DOHH2 (cell line): ENCODE results near the gene ARHGAP1.

Source experiments
- CTCF ChIP-seq: fragments of 200-600 bp; sonication (generic); IDR thresholded peaks from one replicate; pipeline ENCODE4 v1.5.1; 2014; ENCODE audit warnings: antibody characterized with exemption, mild to moderate bottlenecking, low read depth, low read length; ENCODE audit not compliant: poor library complexity, severe bottlenecking
- EZH2phosphoT487 ChIP-seq: fragments of 200-600 bp; sonication (generic); IDR thresholded peaks from 2 replicates; pipeline ENCODE4 v1.6.1; 2017; ENCODE audit warnings: borderline replicate concordance, mild to moderate bottlenecking, antibody characterized with exemption, low read length, moderate library complexity, mixed read lengths

- TF ChIP-seq CTCF (no peak), EZH2phosphoT487 (no peak)
Observed at GRCh38 chr11:46639197-46639839, 61.1 kb downstream of the ARHGAP1 start.
